GM18499 (cell line): ENCODE results near the gene CORO1C.

Source experiments
- ATAC-seq: cut with Tn5 transposase; IDR thresholded peaks from one replicate; pipeline ENCODE4 v1.9.1; 2021; ENCODE audit warnings: moderate number of reproducible peaks; ENCODE audit not compliant: insufficient read depth, unreplicated experiment

The CORO1C gene

DNA sequence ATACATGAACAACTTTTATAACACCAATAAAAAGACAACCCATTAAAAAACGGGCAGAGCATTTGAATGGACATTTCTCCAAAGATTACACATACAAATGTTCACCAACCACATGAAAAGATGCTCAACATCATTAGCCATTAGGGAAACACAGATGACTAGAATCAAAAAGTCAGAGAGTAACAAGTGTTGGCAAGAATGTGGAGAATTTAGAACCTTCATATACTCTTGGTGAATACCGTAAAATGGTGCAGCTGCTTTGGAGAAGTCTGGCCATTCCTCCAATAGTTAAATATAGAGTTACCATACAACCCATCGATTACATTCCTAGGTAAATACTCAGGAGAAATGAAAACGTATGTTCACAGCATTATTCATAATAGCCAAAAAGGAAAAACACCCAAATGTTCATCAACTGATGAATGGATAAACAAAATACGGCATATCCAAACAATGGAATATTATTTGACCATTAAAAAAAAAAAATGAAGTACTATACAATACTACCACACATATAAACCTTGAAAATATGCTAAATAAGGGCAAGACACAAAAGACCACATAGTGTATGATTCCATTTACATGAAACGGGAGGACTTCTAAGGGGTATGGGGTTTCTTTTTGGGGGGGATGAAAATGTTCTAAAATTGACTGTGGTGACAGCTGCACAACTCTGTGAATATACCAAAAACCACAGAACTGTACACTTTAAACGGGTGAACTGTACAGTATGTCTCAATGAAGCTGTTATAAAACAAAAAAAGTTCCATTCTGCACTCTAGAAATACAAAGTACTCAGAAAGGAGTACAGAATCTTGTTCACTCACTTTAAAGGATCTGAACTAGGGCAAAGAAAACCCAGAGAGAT is 3.2 kb downstream of the CORO1C start:
- no peak for ATAC-seq

DNA sequence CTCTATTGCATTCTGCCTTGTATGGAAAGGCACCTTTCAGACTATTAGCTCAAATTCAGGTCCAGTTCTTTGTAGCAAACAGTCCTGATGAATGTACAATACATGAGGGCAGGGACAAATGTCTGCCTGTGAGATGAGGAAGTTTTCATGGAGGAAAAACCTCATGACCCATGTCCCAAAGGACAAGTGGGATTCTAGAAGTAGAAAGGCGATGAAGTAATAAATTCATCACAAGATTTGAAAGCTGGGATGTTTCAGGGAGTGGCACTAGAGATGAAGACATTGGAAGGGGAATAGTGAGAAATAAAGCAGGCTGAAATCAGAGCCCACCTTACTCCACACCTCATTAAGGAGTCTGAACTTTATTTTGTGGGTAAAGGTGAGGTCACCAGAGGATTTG is 4.2 kb downstream of the CORO1C start:
- no peak for ATAC-seq

DNA sequence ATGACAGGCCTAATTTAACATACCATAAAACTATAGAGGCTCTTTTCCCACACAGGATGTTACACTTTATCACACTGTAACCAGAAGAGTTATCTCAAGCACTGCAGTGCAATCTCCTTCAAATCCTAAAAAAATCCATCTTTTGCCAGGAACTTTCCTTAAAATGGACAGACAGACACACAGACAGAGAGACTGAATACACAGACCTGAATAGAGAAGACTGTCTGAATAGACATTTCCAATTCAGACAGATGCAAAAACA is 6.5 kb downstream of the CORO1C start:
- no peak for ATAC-seq

DNA sequence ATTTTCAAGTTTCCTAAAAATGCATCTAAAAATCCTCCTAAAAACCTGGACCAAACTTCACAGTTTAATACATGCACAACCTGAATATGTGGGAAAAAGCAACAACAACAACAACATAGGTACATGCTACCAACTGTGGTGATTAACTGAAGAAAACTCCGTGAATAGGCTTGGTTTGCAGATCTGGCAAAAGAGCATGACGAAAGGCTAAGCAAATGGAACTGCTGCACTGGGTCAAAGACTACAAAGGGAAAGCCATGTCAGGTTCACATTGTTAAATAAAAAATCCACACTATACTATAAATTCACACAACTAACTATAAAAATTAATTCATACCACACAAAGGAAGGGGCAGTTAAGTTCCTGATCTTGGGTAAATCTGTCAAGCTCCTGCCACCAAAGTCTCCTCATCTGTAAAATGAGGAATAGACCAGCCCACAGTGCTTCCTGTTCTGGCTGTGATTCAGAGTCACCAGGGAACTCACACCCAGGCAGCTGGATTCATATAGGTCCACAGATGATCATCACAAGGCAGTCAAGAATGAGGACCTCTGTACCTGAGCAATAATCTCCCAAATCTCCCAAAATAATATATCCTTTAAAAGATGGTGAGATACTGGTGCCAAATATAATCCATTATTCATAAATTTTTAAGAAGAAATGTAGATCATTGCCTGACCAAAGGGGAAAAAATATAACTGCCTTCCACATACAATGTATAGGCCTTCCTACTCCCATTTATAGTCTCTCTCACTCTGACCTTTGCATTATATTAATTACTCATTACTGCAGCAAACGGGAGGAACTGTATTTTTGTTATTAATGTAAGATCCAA is 7.0 kb downstream of the CORO1C start:
- ATAC-seq = no peak

DNA sequence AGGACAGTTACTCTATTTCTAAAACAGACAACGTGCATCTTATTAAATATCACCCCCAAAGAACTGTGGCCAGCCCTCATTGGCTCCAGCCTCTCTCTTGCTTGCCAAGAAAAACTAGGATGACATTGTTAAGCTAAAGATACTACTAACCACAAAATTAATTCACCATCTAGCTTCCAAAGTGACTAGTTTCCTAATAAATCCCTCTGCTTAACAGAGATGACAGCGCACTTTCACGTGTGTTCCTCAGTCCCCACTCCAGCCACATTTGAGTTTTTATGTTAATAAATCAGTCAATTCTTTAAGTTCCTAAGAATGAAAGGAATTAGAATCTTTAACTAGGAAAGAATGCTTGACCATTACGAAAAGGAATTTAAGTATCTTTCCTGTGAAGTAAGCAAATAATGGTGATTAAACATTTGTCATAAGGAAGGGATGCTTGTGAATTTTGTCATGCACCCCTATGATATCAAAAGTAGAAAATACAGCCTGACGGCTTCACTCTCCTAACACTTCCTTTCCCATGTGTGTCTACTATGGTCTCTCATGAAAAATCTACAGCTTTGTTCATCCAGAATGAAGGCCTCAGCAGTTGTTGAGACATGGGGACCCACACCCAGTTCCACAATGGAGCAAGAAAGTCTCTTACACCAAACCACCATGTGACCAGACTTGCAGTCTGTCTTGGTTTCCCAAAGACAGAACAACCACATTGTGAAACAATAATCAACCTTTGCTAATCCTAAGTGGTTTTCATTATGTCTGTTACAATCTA is 8.1 kb downstream of the CORO1C start:
- ATAC-seq = no peak

DNA sequence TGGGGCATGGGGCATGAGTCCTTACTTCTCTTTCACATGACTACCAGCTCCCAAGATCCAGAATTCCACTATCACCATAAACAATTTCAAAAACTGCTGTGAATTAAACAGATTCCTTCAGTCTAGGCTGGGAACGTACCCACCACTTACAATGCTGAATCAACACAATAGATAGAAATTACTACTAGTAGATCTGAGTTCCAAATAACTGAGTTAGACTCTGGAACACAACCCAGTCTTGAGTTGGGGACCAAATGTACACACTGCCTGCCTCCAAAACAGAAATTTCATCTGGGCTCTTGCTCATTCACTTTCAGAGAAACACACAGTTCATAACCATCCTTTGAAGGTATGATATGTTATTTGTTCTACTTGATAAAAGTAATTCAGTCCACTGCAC is 8.9 kb downstream of the CORO1C start:
- no peak for ATAC-seq

DNA sequence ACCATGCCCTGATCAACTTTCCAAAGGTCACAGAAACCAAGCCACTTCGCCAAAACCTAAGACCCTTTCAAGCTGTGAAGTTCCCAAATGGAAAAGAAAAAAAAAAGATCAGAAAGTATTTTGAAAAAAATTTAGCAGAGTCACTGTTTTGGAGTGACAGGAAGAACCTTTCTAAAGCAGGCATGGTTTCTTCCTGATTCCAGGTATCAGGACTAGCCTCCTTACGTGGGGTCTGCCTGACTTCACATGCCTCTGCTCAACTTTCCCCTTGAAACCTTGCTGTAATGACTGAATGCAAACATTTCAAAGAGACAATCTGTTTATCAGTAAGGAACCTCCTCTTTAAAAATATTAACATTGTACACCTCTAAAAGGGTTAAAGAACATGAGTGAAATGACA is 9.5 kb downstream of the CORO1C start:
- ATAC-seq = no peak

DNA sequence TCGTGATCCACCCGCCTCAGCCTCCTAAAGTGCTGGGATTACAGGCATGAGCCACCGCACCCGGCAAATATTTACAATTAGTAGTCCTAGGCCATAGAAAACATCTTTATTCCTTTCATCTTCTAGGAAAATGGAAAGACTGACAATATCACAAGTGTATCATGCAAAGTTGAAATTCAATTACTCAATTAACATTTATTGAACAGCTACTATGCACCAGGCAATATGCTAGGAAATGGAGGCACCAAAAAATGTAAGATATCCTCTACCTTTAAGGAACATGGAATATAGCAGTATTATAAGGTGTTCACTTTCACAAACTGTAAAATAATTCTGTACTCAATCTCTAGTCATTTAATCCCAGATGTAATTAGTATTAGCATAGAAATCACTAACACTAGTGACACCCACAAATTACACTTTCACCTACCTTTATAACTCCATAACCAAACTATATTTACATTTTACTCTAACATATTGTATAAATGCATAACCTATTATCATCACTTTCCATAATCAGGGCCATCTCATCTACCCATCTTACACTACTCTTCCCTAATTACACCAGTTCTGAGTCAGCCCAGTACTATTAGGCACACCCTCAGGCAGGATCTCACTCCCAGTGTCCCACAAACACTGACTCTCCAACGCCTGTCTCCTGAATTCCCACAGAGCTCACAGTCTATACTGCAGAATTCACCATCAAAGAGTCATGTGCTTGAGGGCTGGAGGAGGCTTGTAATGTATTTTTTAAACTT is 10.4 kb downstream of the CORO1C start:
- no peak for ATAC-seq

DNA sequence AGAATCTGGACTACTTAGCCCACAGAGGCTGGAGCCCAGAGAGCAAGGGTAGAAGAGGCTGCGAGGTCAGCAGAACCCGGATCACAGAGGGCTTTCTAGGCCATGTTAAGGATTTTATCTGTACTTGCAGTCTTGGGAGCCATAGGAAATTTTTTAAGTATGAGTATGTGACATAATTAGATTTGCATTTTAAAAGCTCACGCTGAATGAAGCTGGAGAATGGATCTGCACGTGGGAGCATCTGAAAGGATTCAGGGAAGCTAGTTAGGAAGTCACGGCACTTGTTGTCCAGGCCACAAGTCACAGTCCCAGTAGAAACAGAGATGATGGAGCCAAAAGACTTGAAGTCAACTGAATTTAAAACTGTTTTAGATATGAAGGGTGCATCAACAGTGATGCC is 14.1 kb downstream of the CORO1C start:
- no peak for ATAC-seq

DNA sequence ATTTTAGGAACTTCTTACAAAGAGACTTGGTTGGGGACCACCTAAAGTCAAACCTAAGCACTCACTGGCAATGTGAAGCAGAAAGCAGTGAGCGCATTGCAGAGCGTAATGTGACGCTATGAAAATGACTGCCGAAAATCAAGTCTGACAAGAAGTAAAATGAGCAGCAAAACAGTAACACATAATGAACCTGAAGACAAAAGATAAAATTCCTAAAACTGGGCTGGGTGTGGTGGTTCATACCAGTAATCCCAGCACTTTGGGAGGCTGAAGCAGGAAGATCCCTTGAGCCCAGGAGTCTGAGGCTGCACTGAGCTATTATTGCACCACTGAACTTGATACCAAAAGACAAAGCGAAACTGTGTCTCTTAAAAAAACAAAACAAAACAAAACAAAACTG is 16.5 kb downstream of the CORO1C start:
- ATAC-seq = no peak

DNA sequence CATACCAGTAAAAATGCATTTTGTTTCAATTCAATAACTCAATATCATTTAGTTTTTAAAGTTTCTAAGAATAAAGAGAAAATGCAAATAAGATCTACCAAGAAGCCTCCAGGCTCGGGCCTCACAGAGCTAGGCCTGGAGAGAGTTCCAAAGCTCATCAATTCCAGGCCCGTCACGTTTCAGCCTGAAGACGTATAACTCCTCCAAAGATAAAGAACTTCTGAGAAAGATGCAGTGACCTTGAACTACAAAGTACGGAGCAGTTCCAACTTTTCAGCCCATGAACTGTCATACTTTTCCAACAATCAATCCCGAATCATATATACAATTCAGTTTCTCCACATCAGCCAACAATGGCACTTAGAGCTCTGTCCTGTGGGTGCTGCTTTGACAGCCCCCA is 17.8 kb downstream of the CORO1C start:
- no peak for ATAC-seq

DNA sequence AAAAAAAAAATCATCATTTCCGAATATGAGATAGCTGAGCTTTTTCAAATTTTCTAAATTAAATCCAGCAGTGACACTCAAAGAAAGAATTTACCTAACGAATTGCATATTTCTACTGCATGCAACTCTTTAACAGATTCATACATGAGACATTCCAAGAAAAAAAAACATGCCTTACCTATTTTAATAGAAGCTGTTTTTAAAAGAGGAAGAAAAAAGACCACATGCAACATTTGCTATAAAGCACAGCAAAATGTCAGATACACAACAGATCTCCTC is 18.5 kb downstream of the CORO1C start:
- ATAC-seq = no peak

DNA sequence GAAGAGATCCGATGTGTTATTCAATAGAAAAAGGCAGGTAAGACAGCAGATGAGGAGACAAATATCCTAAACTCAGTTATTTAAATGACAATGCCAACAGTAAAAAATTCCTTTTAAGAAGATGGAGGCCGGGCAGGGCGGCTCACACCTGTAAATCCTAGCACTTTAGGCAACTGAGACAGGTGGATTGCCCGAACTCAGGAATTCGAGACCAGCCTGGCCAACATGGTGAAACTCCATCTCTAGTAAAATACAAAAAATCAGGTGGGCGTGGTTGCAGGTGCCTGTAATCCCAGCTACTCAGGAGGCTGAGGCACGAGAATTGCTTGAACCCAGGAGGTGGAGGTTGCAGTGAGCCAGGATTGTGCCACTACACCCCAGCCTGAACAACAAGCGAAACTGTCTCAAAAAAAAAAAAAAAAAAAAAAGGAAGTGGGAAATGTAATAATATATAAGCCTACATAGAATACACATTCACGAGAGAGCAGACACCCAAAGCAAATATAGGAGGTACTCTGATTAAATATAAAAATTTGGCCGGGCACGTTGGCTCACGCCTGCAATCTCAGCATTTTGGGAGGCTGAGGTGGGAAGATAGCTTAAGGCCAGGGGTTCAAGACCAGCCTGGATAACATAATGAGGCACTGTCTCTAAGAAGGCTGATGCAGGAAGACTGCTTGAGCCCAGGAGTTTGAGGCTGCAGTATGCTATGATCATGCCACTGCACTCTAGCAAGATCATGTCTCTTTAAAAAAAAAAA is 19.0 kb downstream of the CORO1C start:
- ATAC-seq = no peak

DNA sequence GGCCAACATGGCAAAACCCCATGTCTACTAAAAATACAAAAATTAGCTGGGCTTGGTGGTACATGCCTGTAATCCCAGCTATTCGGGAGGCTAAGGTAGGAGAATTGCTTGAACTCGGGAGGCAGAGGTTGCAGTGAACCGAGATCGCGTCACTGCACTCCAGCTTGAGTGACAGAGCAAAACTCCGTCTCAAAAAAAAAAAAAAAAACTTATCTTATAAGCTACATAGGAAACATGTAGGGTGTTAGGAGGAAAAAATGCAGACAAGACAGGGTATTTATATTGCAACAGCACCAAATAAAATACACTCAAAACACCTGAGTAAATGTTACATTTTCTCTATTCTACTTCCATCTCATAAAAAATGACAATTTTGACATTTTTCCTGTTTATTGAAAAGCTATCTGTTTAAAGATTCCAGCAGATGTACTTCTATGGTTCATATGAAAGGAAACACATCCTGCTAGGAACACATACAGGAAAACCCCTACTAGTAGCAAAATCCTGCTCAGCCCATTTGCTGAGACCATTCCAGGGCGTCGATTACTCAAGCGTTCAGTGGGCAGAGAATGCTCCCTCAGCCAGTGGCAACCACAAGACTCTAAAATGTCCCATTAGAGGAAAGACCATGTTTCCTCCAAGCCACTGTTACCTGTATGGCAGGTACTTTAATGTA is 19.7 kb downstream of the CORO1C start:
- ATAC-seq = no peak

DNA sequence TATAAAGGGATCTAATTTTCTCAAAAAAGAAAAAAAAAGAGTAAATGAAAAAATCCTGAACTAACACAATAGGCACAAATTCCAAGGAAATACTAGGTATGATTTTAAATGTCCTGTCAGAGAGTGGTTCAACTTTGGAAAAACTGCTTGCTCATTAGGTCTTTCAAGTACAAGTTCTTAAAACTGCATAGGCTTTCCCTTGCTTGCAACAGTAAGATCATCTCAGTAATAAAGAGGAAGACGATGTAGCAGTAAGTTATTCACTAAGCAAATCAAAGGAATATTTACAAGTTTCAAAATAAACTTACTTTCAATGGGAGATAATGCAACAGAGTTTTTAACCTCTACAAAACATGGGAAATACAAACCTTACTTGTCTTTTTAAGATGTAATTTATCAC is 21.6 kb downstream of the CORO1C start:
- ATAC-seq = no peak

DNA sequence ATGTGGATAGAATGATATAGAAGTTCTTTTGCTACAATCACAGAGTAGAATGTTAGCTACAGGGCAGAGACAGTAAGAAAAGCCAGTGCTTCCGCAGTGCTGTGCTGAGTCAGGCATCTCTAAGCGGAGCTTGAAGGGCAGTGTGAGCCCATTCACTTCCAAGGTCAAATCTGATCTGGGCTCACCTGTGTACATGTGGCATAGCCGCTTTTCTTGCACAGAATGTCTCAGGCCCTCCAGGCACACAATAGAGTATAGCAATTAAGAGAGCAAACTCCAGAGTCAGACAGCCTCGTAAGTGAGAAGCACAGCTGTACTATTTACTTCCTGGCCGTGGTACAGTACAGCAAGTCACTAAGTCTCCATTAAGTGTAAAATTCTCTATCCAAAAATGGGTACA is 26.8 kb downstream of the CORO1C start:
- ATAC-seq = no peak

DNA sequence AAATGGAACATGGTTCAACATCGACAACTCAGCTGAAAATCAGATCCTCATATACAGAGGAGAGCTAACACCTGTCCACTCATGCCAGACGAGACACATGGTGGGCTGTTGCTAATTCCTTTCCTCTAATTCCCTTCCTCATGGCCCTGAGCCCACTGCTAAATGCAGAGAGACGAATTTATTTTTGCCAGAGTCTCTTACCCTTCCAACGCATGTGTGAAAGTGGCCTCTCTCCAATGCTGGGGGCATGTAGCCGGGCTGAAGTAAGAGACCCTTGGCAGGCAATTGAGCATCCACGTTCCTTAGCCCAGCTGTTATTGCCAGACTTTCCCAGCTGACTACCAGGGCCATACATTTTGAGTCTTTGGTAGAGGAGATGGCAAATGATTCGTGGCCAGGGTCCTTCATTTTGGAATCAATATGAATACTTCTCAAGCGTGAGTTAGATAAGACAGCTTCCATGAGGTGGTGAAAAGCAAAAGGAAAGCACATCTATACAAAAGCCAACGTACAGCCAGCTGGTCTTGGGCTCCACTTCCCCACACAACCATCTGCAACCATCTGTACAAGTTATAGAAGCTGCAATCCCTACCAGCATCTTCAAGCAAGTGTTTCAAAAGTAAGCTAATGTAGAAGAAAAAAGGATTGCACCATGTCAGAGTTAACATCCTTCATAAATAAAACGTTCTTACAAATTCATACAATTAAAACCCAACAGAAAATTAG is 28.6 kb downstream of the CORO1C start:
- no peak for ATAC-seq

DNA sequence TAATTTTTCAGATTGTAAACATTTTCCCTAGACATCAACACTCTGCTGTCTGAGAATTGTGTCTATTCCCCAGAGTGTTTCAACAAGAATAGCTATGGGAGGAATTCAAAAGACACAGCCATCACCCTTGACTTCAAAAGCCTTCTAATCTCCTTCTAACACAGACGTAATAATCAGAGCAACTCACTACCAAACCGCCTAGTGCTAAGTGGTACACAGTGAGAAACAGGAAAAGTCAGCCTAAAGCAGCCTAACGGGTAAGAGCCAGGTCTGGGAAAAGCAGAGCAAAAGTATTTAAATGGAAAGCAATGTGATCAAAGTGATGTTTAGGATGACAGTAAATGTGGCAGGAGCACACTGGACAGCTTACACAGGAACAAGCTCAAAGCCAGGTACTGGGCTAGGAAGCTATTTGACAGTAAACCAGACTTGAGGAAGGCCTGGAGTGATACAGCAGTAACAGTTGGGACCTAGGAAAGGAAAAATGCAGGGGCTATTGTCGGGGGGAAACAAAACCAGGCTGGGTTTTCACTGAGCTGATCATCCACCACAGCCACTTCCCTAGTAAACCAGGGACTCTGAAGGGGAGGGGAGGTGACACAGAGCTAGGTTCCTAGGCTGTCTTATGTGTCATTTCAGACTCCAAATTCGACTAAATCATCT is 29.4 kb downstream of the CORO1C start:
- ATAC-seq = no peak
